ENCODE data around the gene FOXN4.
A peak's percentile ranks its signal among the peaks of the same experiment; 100 is the strongest.

The FOXN4 gene

DNA sequence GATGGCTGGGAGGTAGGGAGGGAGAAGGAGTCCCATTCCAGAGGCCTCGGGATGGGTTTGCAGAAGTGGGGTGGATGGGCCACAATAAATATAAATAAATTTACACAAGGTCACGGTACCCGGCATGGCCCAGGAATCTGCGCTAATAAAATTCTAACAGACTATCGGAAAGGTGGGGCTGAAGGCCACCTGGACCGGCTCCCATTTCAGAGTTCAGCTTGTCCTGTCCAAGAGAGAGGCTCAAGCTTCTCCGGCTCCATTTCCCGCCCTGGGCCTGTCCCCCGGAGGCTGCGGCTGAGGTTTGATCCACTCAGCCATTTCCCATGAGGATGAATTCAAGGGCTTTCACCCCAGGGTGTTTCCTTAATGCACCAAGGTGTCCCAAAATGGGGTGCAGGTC, 30.2 kb downstream of the FOXN4 start:
- no peak for DNase-seq

DNA sequence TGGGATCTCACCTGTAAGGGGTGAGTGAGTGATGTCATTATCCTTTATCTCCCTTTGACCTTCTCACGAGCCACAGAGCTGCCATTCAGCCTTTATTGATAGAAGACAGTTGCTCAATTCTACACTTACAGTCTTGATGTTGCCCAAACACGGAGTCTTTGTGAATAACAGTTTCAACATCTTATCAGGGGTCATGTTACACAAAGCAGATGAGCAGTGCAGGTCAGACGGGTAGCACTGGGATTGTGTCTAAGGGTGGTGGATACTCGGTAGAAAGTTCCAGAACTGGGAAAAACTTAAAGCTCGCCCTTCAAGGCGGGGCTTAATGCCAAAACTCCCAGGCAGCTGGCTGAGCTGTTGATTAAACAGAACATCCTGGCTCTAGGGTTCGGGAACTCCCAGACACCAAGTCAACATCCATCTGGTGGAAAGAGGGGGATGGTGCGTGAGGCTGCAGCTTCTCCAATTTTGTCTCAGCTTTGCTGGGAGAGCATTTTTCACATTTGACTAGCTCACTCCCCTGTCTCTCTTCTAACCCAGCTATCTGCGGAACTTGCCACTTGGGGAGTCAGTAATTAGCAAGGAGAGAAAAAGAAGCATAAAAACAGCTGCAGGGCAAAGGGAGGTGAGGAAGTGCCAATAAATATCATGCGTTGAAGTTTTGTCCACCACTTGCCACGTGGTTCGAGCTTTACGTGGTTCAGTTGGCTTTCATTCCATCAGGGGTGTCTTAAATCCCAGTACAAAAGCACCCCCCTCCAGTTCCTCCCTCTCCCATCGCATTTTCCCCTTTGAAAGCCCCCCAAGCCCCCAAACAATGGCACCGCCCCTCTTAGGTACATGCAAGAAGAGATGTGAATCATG, 31.0 kb downstream of the FOXN4 start:
- DNase-seq: no peak

DNA sequence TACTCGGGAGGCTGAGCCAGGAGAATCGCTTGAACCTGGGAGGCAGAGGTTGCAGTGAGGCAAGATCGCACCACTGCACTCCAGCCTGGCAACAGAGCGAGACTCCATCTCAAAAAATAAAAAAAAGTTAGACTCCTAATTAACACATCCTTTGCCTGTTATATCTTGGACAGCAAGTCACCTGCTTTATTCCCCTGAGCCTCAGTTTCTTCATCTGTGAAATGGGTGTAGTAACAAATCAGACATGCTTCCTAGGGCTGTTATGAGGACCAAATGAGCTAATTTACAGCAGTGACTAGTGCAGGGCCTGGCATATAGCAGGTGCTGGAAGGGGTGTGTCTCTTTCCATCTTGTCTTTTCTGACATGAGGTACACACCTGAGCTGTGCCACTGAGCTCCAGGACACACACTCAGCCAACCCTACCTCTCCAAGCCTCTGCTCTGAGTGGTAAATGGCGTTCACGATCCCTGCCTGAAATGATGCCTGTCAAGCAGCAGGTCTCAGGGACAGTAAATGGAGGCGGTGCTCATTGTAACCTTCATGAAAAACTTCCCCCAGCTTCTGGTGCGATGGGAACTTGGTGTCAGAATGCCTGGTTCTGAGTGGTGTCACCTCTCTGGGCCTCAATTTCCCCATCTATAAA, 31.7 kb downstream of the FOXN4 start:
- no peak for DNase-seq

DNA sequence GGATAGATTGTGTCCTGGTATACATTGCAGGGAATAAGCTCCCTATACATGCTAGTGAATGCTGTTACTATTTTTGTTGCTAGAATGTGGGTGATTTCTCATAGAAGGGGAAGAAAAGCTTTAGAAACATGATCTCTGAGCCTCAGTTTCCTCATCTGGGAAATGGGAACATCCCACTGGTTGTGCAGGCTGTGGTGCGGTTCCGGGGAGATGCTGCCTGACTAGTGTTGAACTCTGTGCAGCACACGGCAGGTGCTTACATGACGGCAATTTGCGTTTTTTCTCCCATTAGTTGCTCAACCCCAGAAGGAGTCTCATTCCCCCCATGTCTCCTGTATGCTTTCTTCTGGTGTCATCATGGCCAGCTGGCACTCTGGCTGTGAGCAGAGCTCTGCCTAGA, 32.9 kb downstream of the FOXN4 start:
- DNase-seq: no peak

DNA sequence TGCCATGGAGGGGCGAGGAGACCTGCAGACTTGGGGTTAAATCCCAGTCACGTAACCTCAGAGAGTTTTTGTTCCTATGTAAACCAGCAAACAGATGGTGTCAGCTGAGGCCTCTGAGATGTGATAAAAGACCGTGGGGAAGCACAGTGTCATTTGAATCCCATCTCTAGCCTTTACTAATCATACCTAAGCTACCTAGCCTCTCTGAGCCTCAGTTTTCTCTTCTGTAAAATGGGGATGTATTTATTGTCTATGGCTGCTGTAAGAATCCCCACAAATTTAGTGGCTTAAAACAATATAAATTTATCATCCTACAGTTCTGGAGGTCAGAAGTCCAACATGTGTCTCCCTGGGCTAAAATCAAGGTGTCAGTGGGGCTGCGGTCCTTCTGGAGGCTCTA, 33.9 kb downstream of the FOXN4 start:
- no peak for DNase-seq

DNA sequence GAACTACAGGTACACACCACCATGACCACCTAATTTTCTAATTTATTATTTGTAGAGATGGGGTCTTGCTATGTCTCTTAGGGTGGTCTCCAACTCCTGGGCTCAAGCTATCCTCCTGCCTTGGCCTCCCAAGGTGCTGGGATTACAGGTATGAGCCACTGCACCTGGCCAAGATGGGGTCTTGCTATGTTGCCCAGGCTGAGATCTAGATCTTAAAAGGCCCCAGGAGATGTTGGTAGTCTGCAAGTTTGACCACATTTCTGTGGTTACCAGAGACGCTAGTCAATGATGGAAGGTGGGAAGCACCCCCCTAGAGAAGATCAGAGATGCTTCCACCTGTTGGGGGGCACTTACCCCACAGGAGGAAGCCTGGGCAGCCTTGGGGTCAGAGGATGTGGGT, 34.7 kb downstream of the FOXN4 start:
- DNase-seq: no peak

DNA sequence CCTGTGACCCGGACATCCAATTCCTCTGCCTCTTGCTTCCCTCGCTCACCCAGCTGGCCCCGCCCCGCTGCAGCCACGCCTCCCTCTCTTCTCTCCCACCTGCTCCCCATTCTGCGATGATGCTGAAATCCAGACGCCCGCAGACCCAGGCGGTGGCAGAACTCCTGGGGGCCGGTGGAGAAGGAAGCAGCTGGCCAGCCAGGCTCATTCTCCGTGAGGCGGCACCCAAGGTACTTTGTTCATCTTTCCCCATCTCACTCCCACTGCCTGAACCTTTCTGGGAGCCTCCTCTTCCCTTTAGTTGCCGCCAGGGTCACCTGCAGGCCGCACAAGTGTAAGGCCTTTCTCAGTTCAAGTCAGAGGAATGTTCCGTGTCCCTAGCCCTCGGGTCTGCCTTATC, 35.7 kb downstream of the FOXN4 start:
- no peak for DNase-seq

DNA sequence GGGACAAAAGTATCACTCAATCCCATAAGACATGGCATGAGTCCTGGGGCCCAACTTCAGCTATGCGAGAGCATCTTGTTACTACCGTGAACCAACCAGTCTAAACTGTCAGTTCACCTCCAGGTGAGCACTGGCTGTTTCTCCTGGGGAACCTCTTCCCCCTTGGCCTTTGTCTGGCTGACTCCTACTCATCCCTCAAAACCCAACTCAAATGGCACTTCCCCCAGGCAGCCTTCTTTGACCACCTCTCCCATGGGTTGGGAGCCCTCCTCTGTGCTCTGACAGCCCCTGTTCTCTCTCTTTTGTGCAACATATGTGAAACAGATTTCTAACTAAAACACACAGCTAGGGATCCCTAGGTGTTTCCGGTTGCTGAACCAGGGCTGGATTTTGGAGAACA, 37.7 kb downstream of the FOXN4 start:
- no peak for DNase-seq

DNA sequence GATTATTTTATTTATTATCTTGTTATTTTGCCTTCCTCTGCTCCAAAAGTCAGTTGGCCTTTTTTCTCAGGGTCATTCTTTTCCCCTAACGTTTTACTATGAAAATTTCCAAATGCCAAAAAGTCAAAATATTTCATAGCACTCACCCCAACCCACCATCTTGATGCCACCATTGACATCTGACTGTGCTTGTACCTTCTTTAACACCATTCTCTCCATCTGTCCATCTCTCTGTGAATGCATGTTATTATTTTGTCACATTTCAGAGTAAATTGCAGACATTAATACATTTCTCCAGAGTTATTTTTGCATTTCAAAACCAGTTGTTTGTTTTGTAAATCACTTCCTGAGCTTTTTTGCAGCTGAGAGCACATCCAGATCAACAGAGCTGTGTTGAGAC, 38.6 kb downstream of the FOXN4 start:
- DNase-seq: no peak

DNA sequence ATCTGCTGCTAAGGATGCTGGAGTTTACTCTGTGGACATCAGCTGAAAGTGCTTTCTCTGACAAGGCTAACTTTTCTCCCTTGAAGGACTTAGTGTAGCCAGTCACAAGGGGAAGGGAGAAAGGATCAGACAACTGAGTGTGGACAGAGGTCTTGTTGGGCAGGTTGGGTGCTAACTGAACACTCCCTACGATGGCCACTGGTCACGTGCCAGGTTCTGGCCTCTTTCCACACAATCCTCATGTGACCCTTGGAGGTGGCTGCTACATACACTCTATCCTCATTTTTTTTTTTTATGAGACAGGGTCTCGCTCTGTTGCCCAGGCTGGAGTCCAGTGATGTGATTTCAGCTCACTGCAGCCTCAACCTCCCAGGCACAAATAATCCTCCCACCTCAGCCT, 39.7 kb downstream of the FOXN4 start:
- no peak for DNase-seq

DNA sequence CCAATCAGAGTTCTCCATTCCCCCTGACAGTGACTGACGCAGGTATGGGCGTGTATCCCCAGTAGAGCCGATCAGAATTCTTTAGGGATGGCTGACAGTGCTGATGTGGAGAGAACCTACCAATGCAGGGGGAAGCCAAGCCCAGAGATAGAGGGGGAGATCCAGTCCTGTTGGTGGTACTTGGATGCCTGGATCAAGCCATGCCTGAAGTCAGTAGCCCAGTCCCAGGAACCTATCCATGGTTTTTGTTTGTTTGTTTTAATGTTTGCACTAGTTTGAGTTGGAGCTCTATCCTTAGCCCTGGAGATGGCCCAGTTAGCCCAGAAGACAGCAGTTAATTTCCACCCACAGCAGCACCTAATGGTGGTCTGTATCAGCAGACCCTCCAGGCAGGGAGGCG, 40.2 kb downstream of the FOXN4 start:
- no peak for DNase-seq

DNA sequence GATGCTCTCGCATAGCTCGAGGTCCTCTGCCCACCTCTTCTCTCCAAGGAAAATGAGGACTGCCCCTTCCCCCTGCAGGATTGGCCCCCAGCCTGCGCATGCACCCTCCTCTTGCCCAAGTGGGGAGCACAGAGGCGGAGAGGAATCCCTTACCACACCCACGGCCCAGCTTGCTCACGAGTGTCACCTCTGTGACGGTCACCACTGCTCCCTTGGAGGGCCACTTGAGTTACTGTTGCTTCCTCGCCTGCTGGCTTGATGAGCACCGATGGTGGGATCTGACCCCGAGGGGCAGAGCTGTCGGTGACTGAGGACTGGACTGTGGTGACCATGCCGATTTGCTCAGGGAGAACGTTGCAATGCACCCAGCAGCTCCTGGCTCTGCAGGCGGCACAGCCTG, 41.7 kb downstream of the FOXN4 start:
- no peak for DNase-seq

DNA sequence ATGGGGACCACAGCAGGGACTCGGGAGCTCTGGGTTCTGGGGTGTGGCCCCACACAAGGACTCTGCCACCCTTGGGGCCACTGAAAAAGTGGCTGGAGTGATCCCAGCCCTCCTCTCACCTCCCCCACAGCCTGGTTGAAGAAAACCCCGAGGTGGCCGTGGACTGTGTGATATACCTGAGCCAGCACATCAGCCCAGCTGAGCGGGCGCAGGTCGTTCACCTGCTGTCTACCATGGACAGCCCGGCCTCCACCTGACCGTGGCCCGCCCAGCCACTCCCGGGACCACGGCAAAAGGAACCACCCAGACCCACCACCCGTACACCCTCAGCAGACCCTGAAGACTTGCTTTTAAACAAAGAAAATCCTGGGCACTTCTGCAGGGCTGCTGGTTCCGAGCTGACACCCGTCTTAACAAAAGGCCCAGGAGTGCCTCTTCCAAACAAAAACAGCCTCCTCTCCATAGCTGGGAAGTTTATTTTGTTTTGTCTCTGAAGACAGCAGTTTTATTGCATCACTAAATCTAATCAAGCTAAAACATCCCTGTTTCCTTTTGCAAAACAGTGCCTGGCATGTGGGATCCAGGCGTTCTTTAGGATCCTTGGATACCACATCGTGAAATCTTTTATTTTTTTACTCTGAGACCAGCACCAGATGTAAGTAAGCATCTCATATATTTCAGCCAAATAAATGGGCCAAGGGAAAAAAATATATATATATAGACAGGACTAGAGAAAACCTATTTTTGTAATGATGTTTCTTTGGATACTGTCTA, 42.8 kb downstream of the FOXN4 start:
- DNase-seq: no peak

DNA sequence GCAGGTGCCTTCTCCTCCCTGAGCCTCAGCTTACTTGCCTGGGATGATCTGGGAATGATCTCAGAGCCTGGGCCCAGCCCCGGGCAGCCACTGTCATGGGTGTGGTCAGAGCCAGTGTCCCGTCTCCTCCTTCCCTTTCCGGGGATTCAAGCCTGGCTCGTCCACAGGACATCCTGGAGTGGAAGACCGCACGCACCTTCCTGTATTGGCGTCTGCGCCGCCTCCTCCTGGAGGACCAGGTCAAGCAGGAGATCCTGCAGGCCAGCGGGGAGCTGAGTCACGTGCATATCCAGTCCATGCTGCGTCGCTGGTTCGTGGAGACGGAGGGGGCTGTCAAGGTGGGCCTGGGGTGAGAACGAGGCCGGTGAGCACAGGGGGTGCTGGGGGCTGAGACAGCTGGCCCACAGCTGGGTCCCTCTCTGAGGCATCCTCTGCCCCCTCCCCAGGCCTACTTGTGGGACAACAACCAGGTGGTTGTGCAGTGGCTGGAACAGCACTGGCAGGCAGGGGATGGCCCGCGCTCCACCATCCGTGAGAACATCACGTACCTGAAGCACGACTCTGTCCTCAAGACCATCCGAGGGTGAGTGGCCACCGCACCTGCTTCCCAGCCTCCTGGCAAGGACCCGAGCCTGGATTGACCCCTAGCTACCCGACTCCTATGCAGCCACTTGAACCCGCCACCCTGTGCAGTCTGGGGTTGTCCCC, 44.0 kb downstream of the FOXN4 start:
- DNase-seq: no peak

DNA sequence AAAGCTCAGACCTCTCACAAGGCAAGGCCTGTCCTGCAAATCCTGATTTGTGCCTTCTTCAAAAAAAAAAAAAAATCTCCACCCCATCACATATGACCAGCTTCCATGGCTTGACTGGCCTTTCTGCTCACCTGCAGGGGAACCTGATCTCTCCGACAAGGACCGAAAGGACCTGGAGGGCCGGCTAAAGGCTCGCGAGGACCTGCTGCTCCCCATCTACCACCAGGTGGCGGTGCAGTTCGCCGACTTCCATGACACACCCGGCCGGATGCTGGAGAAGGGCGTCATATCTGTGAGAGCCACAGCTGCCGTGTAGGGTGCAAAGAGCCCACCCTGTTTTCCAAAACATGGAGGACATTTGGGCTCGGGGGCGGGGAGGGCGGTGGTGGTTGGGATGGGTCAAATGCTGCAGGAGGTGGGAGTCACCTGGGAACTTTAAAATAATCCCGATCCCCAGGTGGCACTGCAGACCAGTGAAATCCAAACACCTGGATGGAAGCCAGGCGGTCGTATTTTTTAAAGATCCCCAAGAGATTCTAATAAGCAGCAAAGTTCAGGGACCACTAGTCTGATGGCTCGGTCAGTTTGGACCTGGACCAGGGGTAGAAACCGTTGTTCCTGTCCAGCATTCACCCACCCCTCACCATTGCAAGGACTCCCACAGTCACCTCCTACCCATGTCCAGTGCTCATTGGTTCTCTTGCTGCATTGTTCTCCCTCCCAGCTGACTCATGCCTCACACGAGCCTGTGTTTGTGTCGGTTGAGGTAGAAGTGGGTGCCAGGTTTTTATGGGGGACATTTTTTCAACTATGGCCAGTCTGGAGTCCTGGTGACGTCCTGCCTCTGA, 44.8 kb downstream of the FOXN4 start:
- peak; percentile 76 for DNase-seq

DNA sequence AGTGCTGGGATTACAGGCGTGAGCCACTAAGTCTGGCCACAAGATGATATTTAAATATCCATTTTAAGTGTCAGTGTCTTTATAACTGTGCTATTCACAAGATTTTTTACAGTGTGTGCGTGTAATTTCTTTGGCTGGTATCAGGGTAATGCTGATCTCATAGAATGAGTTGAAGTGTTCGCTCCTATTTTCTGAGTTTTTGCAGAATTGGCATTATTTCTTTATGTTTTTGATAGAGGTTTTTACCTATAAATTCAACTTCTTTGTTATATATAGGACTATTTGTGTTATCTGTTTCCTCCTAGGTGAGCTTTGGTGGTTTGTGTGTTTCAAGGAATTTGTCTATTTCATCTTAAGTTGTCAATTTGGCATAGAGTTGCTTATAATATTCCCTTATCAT, 45.6 kb downstream of the FOXN4 start:
- no peak for DNase-seq

DNA sequence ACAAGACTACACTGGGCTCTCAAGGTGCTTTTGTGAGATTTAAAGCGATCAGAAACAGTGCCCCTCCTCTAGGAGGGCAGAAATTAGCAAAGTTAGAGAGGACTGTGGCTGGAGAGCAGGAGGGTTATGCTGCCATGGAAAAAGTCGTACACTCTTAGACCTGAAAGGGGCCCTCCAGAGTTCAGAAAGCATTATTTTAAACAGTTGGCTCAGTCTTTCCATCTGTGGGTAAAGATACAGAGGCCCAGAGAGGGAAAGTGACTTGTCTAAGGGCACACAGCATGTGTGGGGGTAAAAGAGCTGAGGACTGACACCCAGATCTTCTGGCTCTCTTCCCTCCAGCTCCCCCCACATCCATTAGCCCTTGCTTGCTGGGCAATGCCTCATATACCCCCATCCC, 47.1 kb downstream of the FOXN4 start:
- DNase-seq: no peak

DNA sequence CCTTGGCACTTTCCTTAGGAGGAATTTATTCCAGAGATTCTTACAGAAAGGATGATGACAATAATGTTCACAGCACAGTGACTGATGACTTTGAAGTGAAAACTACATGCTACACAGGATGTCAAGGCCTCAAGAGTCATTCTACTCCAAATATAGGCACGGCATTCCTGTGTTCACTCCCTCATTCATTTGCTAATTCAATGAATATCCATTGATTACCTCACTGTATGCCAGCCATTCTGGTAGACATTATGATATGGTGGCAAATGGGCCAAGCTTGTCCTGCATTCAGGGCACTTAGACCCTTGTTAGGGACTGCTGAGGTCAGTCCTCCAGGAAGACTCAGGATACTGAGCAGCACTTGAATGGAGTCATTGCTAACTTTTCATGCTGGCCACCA, 48.0 kb downstream of the FOXN4 start:
- no peak for DNase-seq

DNA sequence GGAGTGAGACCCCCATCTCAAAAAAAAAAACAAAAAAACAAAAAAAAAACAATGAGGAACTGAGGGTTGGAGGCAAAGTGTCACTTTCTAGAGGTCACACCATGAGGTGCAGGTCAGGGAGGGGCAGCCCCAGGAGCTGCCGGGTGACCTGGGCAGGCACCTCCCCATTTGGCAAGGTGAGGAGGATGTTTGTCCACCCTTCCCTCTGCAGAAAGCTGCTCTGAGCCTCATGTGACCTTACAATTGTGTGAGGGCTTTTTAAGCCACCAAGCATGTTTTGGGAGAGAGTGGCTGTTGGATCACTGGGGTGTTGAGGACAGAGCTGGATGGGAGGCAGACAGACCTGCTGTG, 49.6 kb downstream of the FOXN4 start:
- DNase-seq: no peak

DNA sequence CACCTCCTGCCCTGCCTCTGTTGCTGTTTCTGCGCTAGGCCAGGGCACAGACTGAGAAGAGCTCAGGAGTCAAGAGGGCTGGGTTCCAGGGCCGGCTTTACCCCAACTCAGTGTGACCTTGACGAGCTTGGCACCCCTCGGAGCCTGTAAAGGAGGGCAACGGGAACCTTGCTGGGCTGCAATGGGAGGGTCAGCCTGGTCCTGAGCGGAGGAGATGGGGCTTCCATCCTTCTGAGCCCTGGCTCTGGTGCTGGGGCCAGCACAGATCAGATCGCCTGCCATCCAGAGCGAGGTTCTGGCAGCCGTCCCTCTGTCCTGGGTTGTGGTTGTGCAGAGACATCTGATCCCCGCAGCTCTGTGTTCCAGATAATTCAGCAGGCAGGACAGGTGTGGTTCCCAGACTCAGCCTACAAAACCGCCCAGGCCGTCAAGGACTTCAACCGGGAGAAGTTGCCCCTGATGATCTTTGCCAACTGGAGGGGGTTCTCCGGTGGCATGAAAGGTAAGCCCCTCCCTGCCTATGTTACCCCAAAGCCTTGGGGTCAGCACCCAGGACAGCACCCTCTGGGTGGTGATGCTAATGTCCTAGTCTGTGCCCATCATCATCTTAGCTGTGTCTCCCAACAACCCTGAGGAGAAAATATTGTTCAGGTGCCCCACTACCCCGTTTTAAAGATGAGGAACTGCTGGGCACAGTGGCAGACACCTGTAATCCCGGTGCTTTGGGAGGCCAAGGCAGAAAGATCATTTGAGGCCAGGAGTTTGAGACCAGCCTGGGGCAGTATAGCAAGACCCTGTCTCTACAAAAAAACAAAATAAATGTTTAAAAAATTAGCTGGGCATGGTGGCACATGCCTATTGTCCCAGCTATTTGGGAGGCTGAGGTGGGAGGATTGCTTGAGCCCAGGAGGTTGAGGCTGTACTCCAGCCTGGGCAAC, 50.2 kb downstream of the FOXN4 start:
- no peak for DNase-seq

DNA sequence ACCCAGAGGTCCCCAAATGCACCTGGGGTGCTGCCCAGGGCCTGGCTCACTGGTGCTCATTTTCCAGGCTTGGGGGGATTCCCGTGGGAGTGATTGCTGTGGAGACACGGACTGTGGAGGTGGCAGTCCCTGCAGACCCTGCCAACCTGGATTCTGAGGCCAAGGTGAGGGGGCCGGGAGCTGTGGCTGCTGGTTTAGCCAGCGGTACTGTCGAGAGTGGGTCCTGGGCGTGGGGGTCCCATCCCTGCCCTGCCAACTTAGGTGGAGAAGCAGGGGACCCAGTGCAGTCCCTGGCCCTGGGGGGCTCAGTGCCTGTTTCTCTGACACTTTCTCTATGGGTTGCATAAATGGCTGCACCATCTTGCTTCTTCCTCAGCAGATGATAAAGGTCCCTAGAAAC, 50.9 kb downstream of the FOXN4 start:
- DNase-seq: no peak
